DMS153 treated with DMSO at 0.1 percent for 48 hours (cell line): Measurements from ENCODE around the gene PXDN.

Source experiments
- DNase-seq: peaks from one replicate; lab custom pipeline; 2025; ENCODE audit not compliant: unreplicated experiment; lab: John Stamatoyannopoulos, UW

Gene PXDN

DNA sequence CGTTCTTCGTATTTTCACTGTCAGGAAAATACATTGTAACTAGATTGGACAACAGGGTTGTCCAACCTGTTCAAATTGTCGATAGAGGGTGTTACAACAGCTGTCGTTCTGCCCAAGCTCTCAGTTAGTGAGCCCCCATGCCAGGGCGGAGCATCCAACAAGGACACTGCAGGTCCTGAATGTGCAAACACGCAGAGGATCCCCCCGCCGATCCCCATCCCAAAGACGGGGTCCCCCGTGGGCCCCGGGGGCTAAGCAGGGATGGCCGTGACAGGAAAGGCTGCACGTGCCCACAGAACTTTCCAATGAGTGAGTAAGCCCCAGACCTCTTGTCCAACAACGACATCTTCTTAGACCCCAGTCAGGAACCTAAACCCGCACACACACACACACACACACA is 140.8 kb downstream of the PXDN start:
- no peak for DNase-seq

- DNase-seq = no peak
These were observed 141.3 kb downstream of the PXDN start for GRCh38 chr2:1603059-1603458.

GRCh38 chr2:1602278-1603010 is 141.9 kb downstream of the PXDN start:
- DNase-seq = no peak

DNA sequence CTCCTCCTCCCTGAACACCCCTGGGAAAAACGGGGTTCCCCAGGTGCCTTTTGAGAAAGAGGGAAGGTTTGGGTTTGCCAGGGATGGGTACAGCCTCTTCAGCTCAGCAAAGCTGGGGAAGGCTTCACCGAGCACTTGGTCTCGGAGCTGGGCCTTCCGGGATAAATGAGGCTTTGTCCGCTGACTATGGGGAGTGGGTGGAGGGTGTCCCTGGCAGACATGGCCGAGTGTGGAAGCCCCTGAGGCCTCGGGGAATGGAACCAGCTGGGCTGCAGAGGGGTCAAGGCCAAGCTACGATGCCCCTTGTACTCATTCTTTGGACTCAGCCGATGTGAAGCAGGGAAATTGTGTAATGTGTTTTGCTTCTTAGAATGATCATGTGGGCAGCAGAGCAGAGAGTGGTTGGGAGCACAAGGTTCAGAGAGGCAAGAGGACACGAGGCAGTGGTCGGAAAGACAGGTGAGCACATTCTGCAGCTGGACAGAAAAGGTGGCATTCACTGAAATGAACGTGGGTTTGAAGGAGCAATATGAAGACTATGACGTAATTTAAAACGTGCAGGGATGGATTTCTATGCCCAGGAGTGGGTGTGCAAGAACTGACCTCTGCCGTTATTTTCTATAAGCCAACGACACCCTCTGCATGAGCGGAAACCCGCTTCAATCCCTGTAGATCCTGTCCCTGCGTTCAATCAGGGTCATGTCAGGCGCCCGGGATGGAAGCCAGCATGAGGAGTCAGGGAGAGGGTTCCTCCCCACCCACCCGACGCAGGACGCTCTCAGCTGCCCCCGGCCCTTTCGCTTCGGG is 142.6 kb downstream of the PXDN start:
- DNase-seq = no peak

- DNase-seq = no peak
These were observed 143.3 kb downstream of the PXDN start for GRCh38 chr2:1601067-1601412.

- DNase-seq = no peak
These were observed 143.9 kb downstream of the PXDN start for GRCh38 chr2:1600191-1601066.

DNA sequence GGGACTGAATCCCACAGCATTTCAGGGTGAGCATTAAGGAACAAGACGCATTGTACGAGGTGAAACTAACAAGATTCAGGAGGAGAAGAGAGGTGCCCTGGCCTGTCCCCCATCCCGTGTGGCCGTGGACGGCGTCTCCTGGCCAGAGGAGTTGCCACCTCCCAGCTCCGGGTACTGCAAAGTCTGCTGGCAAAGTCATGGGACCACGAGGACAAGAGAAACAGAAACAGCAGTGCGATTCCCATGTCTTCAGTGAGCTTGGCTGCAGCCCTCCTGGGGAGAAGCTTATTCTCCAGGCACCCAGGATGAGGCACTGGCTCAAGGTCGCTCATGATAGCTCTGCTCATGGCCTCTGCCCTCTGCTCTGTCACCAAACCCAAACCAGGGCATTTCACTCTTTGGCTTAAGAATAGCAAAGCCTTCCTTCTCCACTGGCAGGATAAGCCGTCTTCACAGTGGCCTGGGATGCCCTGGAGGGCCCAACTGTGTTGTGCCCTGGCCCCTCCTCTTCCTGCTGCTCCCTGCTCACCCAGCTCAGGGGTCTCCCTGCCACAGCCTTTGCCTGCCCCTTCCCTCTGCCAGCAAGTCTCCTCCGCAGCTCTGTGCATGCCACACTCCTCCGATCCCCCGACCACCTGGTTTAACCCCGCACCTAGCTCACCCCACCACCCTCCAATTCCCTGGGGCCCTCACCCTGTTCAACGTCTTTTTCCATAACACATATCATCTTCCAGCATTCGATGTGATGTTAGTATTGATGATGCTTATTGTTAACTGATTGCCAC is 144.8 kb downstream of the PXDN start:
- no peak for DNase-seq

GRCh38 chr2:1598800-1599199 is 145.5 kb downstream of the PXDN start:
- DNase-seq = no peak

DNA sequence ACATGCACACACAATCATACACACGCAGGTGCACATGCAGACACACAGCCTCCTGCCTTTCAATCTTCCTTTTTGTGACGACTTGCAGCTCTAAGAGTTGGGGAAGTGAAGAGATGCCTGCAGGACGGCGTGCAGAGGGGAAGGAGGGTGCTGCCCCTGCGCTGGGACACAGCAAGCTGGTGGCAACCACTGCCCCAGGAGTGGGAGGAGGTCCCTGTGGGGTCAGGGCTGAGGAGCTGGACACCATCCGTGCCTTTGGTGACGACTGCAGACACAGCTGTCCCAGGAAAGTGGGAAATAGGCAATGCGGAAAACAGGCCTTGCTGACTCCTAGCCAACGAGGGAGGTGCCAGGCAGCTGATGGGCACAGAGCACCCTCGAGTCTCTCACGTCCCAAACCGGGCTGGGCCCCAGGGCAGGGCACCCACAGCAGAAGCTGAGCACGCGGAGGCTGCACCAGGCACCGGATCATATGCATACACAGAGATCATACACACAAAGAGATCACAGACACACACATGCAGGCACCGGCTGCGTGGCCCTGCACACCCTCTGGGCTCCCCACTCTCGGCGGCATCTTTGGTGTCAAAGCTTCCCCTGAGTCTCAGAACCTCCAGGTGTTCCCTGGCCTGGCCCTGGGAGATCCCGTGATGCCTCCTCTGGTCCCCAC is 146.1 kb downstream of the PXDN start:
- no peak for DNase-seq

- DNase-seq = no peak
These were observed 149.0 kb downstream of the PXDN start for GRCh38 chr2:1595274-1595673.

- no peak for DNase-seq
These were observed 149.7 kb downstream of the PXDN start for GRCh38 chr2:1594373-1595171.

DNA sequence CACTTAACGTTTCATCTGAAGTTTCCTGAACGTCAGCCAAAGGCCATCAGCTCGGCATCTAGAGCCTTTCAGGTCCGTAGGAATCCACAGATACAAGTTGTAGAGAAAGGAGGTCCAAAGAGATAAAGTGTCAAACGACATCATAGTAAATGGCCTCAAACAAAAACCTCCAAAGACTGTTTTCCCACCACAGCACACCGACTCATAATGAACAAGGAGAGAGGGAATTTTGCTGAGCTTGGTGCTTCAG is 150.3 kb downstream of the PXDN start:
- no peak for DNase-seq

DNA sequence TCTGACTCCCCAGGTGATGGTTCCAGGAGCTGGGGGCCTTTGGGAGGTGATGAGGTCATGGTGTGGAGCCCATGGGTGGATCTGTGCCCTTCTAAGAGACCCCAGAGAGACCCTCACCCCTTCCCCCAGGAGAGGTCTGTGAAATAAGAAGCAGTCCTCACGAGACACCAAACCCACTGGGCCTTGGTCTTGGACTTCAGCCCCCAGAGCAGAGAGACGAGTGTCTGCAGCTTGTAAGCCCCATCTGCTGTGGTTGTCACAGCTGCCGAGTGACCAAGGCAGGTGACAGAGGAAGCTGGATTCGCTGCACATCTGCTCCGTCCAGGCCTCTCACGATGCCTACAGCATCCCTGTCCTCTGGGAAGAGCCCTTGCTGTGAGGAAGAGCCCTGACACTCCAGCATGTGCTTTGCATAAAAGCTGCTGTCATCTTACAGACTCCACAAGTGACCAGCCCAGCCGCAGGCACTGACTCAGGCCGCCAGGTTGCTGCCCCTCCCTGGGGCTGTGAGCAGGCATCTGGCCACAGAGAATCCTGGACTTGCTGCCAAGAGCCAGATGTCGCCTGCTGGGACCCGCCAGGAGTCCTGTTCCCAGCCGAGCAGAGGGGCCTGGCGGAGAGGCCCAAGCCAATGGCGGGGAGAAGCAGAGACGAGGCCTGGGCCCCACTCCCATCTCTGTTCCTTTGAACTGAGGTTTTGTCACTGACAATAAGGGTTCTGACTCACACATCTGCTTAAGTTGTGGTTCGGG is 150.8 kb downstream of the PXDN start:
- DNase-seq = no peak

DNA sequence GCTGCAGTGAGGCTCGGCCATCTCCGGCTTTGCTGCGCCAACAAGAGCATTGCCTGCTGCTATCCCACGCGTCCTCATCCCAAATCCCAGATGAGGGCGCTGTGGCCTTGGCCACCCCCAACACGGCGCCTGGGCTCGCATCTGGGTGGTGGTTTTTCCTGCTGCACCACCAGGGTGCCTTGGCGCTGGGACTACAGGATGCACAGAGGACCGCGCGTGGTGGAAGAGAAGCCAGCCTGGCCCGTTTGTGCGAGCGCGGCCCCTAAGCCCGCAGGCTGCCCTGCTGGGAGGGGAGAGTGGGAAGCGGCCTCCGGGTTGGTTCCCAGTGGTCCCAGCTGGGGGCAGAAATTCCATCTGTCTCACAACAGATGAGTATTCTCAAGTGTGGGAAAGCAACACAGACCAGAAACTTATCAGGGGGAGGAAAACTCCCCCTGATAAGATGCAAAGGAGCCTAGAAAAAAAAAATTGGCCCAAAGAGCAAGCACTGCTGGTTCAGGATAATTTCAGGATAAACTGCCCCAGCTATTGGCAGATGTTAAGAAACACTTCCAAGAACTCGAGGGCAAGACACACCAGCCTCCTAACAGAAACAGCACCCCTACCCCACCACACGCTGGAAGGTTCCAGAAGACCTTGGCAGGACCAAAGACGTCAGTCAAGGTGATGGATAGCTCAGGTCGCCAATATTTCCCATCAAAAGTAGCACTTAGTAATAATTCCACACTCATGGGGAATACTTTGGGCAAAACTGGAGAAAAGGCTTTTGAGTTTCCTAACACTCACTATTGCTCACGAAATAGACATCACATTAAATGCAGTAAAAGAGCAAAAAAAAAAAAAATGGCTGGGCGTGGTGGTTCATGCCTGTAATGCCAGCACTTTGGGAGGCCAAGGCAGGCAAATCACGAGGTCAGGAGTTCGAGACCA is 152.1 kb downstream of the PXDN start:
- no peak for DNase-seq

DNA sequence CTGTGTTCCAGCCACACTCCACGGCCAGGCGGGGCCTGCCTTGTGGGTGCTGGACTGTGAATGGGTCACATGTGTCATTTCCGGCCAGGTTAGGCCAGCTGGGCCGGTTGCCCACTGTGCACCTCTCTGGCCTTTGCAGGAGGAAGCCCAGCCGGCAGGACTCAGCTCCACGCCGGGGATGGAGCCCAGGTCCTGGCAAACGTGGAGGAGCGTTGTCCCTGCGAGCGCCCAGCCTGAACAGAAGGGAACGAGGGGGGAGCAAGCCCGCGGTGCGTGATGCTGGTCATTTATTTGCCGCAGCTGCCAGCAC is 152.9 kb downstream of the PXDN start:
- DNase-seq = no peak

GRCh38 chr2:1590596-1591460 is 153.5 kb downstream of the PXDN start:
- DNase-seq = no peak

DNA sequence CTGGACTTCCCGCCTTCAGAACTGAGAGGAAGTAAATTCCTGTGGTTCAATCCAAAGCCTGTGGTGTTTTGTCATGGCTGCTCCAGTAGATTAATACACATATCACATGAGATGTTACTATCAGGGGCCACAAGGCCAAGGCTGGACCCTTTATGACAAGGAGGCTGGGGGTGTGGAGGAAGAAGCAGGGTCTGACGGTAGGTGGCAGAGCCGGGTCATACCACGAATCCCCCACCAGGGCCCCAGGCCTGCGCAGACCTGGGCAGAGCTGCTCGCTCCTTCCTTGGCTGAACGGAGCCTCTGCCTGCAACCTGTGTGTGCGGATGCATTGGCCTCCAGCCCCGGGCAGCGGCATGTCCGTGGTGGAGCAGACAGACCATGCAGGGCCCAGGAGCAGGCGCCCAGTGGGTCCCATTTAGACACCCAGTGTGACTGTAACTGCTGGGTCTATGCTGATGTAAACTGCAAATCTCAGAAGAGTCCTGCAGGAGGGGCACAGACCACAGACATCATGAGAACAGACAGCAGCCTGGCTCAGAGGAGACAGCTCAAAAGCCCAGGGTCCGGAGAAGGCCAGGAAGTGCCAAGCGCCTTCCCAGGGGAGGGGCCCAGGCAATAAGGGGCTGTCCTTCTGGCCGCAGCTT is 155.2 kb downstream of the PXDN start:
- DNase-seq = no peak
